MCF 10A (cell line): ENCODE data around the gene C6orf47. TPM values are rescaled to one million over a fixed set of nuclear protein-coding genes. Genes with fewer than 3 reads are reported as not detected.

ENCODE experiments used
- BruUV-seq: library from RNA; stranded (reverse); fragments of 400-500 nt; replicated peaks from 2 replicates; lab custom pipeline; 2021; lab: Mats Ljungman, UMichigan
- CTCF ChIA-PET: fragments of 300-600 bp; sonication (Branson Sonifier 250); formaldehyde crosslinking; extraction: SDS; loops from one replicate; lab custom pipeline; 2021; ENCODE audit warnings: antibody characterized with exemption, inconsistent platforms; lab: Yijun Ruan, JAX
- POLR2A ChIA-PET: fragments of 300-600, 350-650 bp; sonication (Branson Sonifier 250); formaldehyde crosslinking; extraction: SDS; loops from one replicate; lab custom pipeline; 2020; ENCODE audit warnings: antibody characterized with exemption, inconsistent platforms; lab: Yijun Ruan, JAX
- DNase-seq: peaks from one replicate; pipeline ENCODE4 v3.0.0-alpha.2; 2018; ENCODE audit not compliant: unreplicated experiment
- H3K27ac Mint-ChIP-seq: one replicate; pipeline ENCODE4 v1.8.0; 2022; ENCODE audit warnings: mild to moderate bottlenecking, low read depth, mixed read lengths; ENCODE audit not compliant: unreplicated experiment
- H3K27me3 Mint-ChIP-seq: one replicate; pipeline ENCODE4 v1.8.0; 2022; ENCODE audit warnings: mixed read lengths; ENCODE audit not compliant: insufficient read depth, unreplicated experiment
- H3K36me3 Mint-ChIP-seq: one replicate; pipeline ENCODE4 v1.8.0; 2022; ENCODE audit warnings: mild to moderate bottlenecking, moderate library complexity, mixed read lengths; ENCODE audit not compliant: insufficient read depth, unreplicated experiment
- H3K4me1 Mint-ChIP-seq: one replicate; pipeline ENCODE4 v1.8.0; 2022; ENCODE audit warnings: mixed read lengths; ENCODE audit not compliant: insufficient read depth, unreplicated experiment
- H3K4me3 Mint-ChIP-seq: one replicate; pipeline ENCODE4 v1.8.0; 2022; ENCODE audit warnings: mild to moderate bottlenecking, moderate library complexity, mixed read lengths; ENCODE audit not compliant: unreplicated experiment
- H3K9me3 Mint-ChIP-seq: one replicate; pipeline ENCODE4 v1.8.0; 2022; ENCODE audit warnings: mixed read lengths; ENCODE audit not compliant: unreplicated experiment
- intact Hi-C: fragments of 100-400 bp; cut with micrococcal nuclease; formaldehyde crosslinking; loops from 2 replicates; pipeline ENCODE4 v1.14.1; 2022
- total RNA-seq: library from RNA; stranded (reverse); gene quantifications from 2 replicates; pipeline ENCODE4 v1.2.3, GENCODE V29; 2022
- TF ChIP-seq, protein P1 (sequence below): fragments of 200-600 bp; IDR thresholded peaks from one replicate; pipeline ENCODE4 v1.8.0; 2022; ENCODE audit warnings: antibody characterized with exemption, mild to moderate bottlenecking; ENCODE audit not compliant: unreplicated experiment

The C6orf47 gene
- total RNA-seq, 1 experiment from 2014 or later = 15.5 TPM

DNA sequence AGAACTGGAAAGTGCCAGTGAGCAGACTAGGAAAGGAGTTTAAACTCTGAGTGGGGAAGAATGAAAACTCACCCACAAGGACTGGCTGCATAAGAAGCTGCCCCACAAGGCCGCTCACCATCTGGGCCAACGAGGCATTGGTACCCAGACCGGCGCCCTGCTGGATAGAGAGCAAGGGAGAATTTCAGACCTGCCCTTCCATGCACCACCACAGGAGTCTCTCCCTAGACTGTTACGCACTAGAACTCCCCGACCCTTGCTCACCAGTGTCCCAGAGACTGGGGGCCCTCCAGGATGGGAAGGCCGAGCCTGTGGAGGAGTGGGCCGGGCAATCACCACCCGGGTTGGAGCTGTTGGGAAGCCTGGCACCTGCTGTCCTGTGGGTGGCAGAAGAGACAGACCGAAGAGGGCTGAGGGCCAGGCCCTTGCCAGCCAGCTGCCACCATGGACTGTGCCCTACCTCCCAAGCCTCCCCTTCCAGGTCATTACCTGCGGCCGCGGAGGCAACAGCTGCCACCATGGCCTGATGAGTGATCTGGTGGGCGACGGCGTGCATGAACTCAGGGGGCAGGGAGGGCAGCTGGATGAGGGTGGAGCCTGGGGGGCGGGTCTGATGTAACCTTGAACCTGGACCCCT, 16.6 kb downstream of the C6orf47 start:
- intact Hi-C loops = no loop called here
- no TSS peak for BruUV-seq
- no peaks in the 10 kb centered on the region for H3K9me3 Mint-ChIP-seq
- POLR2A ChIA-PET = interaction anchor here (1.8 kb wide), 1 partner anchor 8 kb away, joined by 11 read pairs; the partner anchor contains the start of gene BAG6
- TF ChIP-seq, protein P1, sequence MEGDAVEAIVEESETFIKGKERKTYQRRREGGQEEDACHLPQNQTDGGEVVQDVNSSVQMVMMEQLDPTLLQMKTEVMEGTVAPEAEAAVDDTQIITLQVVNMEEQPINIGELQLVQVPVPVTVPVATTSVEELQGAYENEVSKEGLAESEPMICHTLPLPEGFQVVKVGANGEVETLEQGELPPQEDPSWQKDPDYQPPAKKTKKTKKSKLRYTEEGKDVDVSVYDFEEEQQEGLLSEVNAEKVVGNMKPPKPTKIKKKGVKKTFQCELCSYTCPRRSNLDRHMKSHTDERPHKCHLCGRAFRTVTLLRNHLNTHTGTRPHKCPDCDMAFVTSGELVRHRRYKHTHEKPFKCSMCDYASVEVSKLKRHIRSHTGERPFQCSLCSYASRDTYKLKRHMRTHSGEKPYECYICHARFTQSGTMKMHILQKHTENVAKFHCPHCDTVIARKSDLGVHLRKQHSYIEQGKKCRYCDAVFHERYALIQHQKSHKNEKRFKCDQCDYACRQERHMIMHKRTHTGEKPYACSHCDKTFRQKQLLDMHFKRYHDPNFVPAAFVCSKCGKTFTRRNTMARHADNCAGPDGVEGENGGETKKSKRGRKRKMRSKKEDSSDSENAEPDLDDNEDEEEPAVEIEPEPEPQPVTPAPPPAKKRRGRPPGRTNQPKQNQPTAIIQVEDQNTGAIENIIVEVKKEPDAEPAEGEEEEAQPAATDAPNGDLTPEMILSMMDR = no peak
- H3K36me3 Mint-ChIP-seq = peaks cover 77% of the 10 kb centered on the region
- no peak overlapping the region for H3K27ac Mint-ChIP-seq
- no peaks in the 10 kb centered on the region for H3K4me1 Mint-ChIP-seq
- no peak overlapping the region for H3K4me3 Mint-ChIP-seq
- CTCF ChIA-PET = no interaction called here
- H3K27me3 Mint-ChIP-seq = no peaks in the 10 kb centered on the region
- no peak for DNase-seq

DNA sequence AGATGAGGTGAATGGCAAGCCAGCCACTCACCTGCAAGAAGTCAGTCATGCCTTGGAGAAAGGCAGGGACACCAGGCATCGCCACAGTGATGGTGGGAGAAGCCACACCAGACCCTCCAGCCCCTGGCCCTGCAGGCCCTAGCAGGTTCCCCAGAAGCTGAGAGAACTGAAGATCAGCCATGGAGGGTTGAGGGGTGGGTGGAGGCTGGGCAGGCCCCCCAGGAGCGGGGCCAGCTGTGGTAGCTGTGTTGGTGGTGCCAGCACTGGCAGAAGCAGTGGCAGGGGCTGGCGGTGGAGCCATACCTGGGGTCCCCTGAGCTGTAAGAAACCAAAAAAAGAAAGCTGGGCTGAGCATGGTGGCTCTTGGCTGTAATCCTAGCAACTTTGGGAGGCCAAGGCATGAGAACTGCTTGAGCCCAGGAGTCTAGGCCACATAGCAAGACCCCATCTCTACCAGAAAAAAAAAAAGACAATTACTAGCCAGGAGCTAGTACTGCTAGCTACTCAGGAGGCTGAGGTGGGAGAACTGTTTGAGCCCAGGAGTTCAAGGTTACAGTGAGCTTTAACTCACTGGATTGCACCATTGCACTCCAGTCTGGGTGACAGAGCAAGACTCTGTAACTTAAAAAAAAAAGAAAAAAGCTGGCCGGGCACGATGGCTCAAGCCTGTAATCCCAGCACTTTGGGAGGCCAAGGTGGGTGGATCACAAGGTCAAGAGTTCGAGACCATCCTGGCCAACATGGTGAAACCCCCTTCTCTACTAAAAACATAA, 17.6 kb downstream of the C6orf47 start:
- no peak for DNase-seq
- Mint-ChIP-seq H3K36me3 (peaks cover 74% of the 10 kb centered on the region), H3K27me3 (no peaks in the 10 kb centered on the region), H3K4me3 (no peak overlapping the region), H3K9me3 (no peaks in the 10 kb centered on the region), H3K27ac (no peak overlapping the region), H3K4me1 (no peaks in the 10 kb centered on the region)
- ChIA-PET POLR2A (interaction anchor here (1.0 to 1.8 kb wide), 2 partner anchors 9 to 22 kb away, joined by 3 to 11 read pairs; partner anchors contain the start of genes BAG6 and GPANK1), CTCF (interaction anchor here (0.6 kb wide), 2 partner anchors 54 to 92 kb away, joined by 3 read pairs; no protein-coding TSS in a partner anchor)
- TF ChIP-seq, protein P1 = no peak
- BruUV-seq = no TSS peak
- intact Hi-C loops = no loop called here

- Mint-ChIP-seq H3K4me3 (no peak overlapping the region), H3K27ac (no peak overlapping the region), H3K4me1 (no peaks in the 10 kb centered on the region), H3K9me3 (no peaks in the 10 kb centered on the region), H3K27me3 (no peaks in the 10 kb centered on the region), H3K36me3 (peaks cover 72% of the 10 kb centered on the region)
- POLR2A ChIA-PET = interaction anchor here (4.7 to 6.2 kb wide), 2 partner anchors 11 to 18 kb away, joined by 50 to 59 read pairs; partner anchors contain the start of genes BAG6 and PRRC2A
- TF ChIP-seq, protein P1 = no peak
- CTCF ChIA-PET = no interaction called here
- intact Hi-C loops = no loop called here
- no TSS peak for BruUV-seq
- DNase-seq = no peak
Measured at GRCh38 chr6:31641370-31641769, 19.2 kb downstream of the C6orf47 start.

GRCh38 chr6:31640612-31641011, 20.0 kb downstream of the C6orf47 start:
- no peak for DNase-seq
- CTCF ChIA-PET = interaction anchor here (0.6 kb wide), 2 partner anchors 13 to 94 kb away, joined by 3 read pairs; partner anchors contain the start of gene ATP6V1G2
- Mint-ChIP-seq H3K36me3 (peaks cover 73% of the 10 kb centered on the region), H3K27me3 (no peaks in the 10 kb centered on the region), H3K27ac (no peak overlapping the region), H3K9me3 (no peaks in the 10 kb centered on the region), H3K4me3 (no peak overlapping the region), H3K4me1 (no peaks in the 10 kb centered on the region)
- TSS peak; percentile 69 for BruUV-seq
- TF ChIP-seq, protein P1 = no peak
- POLR2A ChIA-PET = interaction anchor here (4.7 to 6.2 kb wide), 2 partner anchors 11 to 17 kb away, joined by 50 to 59 read pairs; partner anchors contain the start of genes BAG6 and PRRC2A
- intact Hi-C loops = no loop called here
